ENCODE results near the gene SCN5A.

The SCN5A gene

GRCh38 chr3:38649500-38650247 is at the start of gene SCN5A:
Gene SCN5A, minus strand, starts transcription at chr3:38649687. Its CDS starts 16,380 bp downstream, at chr3:38633307.
- peak; percentile 13 for DNase-seq (ENCODE audit: low read depth)
- TF ChIP-seq CTCF (conservative IDR thresholded peaks at IDR 0.05; ENCODE audit: control insufficient read depth, insufficient read depth, low read depth, low read length): no peak
- peak within 1 kb of the TSS; percentile 46 for H3K4me3 ChIP-seq (ENCODE audit: control insufficient read depth, low read depth, low read length)

GRCh38 chr3:38698760-38699159 is 49.3 kb upstream of the SCN5A start:
- no peak overlapping the region for H3K4me3 ChIP-seq (ENCODE audit: control insufficient read depth, low read depth, low read length)
- DNase-seq (ENCODE audit: low read depth): no peak
- TF ChIP-seq CTCF (conservative IDR thresholded peaks at IDR 0.05; ENCODE audit: control insufficient read depth, insufficient read depth, low read depth, low read length): no peak

- no peak for TF ChIP-seq CTCF (conservative IDR thresholded peaks at IDR 0.05; ENCODE audit: control insufficient read depth, insufficient read depth, low read depth, low read length)
- no peak for DNase-seq (ENCODE audit: low read depth)
- no peak overlapping the region for H3K4me3 ChIP-seq (ENCODE audit: control insufficient read depth, low read depth, low read length)
Measured at GRCh38 chr3:38698061-38698460, 48.6 kb upstream of the SCN5A start.

- H3K4me3 ChIP-seq (ENCODE audit: control insufficient read depth, low read depth, low read length): no peak overlapping the region
- DNase-seq (ENCODE audit: low read depth): no peak
- TF ChIP-seq CTCF (conservative IDR thresholded peaks at IDR 0.05; ENCODE audit: control insufficient read depth, insufficient read depth, low read depth, low read length): no peak
Measured at GRCh38 chr3:38696034-38696433, 46.5 kb upstream of the SCN5A start.

GRCh38 chr3:38690185-38690584 is 40.7 kb upstream of the SCN5A start:
- DNase-seq (ENCODE audit: low read depth): no peak
- no peak for TF ChIP-seq CTCF (conservative IDR thresholded peaks at IDR 0.05; ENCODE audit: control insufficient read depth, insufficient read depth, low read depth, low read length)
- H3K4me3 ChIP-seq (ENCODE audit: control insufficient read depth, low read depth, low read length): no peak overlapping the region

- no peak for TF ChIP-seq CTCF (conservative IDR thresholded peaks at IDR 0.05; ENCODE audit: control insufficient read depth, insufficient read depth, low read depth, low read length)
- H3K4me3 ChIP-seq (ENCODE audit: control insufficient read depth, low read depth, low read length): no peak overlapping the region
- DNase-seq (ENCODE audit: low read depth): no peak
Measured at GRCh38 chr3:38689774-38690173, 40.3 kb upstream of the SCN5A start.
